NCI-H146 treated with DMSO at 0.1 percent for 48 hours (cell line): ENCODE results near the gene ARID1B.
"Not testable (repeated sequence)": the region's sequence is repeated elsewhere in the genome, so short reads cannot be mapped to it uniquely, and the experiment has no call there.

Experiments used
- DNase-seq: peaks from one replicate; lab custom pipeline; 2025; ENCODE audit not compliant: unreplicated experiment; lab: John Stamatoyannopoulos, UW

Gene ARID1B

GRCh38 chr6:156956286-156956685 lies 179.1 kb downstream of the ARID1B start:
- no peak for DNase-seq

GRCh38 chr6:156957931-156958547 lies 180.9 kb downstream of the ARID1B start:
- DNase-seq, result no peak

- no peak for DNase-seq
These were observed 183.3 kb downstream of the ARID1B start for GRCh38 chr6:156960525-156960924.

GRCh38 chr6:156961282-156961892 lies 184.2 kb downstream of the ARID1B start:
- DNase-seq, result no peak

- no peak for DNase-seq
These were observed 186.8 kb downstream of the ARID1B start for GRCh38 chr6:156963712-156964700.

GRCh38 chr6:156967852-156968251 lies 190.7 kb downstream of the ARID1B start:
- no peak for DNase-seq

GRCh38 chr6:156969233-156969632 lies 192.1 kb downstream of the ARID1B start:
- DNase-seq, result no peak

GRCh38 chr6:156970595-156971112 lies 193.5 kb downstream of the ARID1B start:
- DNase-seq, result no peak

- no peak for DNase-seq
These were observed 194.1 kb downstream of the ARID1B start for GRCh38 chr6:156971153-156971885.

- no peak for DNase-seq
These were observed 195.0 kb downstream of the ARID1B start for GRCh38 chr6:156972145-156972544.

GRCh38 chr6:156974830-156975261 lies 197.7 kb downstream of the ARID1B start:
- DNase-seq, result no peak

- no peak for DNase-seq
These were observed 198.2 kb downstream of the ARID1B start for GRCh38 chr6:156975414-156975813.

GRCh38 chr6:156976216-156977127 lies 199.3 kb downstream of the ARID1B start:
- DNase-seq, result no peak

- DNase-seq, result no peak
These were observed 200.5 kb downstream of the ARID1B start for GRCh38 chr6:156977527-156978291.

GRCh38 chr6:156978948-156979347 lies 201.8 kb downstream of the ARID1B start:
- DNase-seq, result no peak

GRCh38 chr6:156980515-156980914 lies 203.3 kb downstream of the ARID1B start:
- DNase-seq, result peak; percentile 67

GRCh38 chr6:156980948-156981347 lies 203.8 kb downstream of the ARID1B start:
- no peak for DNase-seq

- DNase-seq, result no peak
These were observed 205.0 kb downstream of the ARID1B start for GRCh38 chr6:156982168-156982567.

- not testable (repeated sequence) for DNase-seq
These were observed 205.7 kb downstream of the ARID1B start for GRCh38 chr6:156982864-156983263.
